Caco-2 (cell line): ENCODE results near the gene DPEP2. TPM values are rescaled to one million over a fixed set of nuclear protein-coding genes. Genes with fewer than 3 reads are reported as not detected.
A peak's percentile ranks its signal among the peaks of the same experiment; 100 is the strongest.

Experiments
- BruUV-seq: library from RNA; stranded (reverse); fragments of 400-500 nt; replicated peaks from 2 replicates; lab custom pipeline; 2021; lab: Mats Ljungman, UMichigan
- CTCF ChIA-PET: fragments of 300-600 bp; sonication (Branson Sonifier 250); formaldehyde crosslinking; loops from one replicate; lab custom pipeline; 2022; ENCODE audit warnings: antibody characterized with exemption; lab: Charles Lee
- POLR2A ChIA-PET: fragments of 300-600 bp; sonication (Branson Sonifier 250); formaldehyde crosslinking; loops from one replicate; lab custom pipeline; 2022; ENCODE audit warnings: antibody characterized with exemption; lab: Charles Lee
- DNase-seq, 2 experiments: peaks; one replicate each; pipeline versions ENCODE4 v3.0.0 to v3.0.0-alpha.2; 2020 to 2022
- H3K27me3 ChIP-seq: replicated peaks from 2 replicates; pipeline ENCODE4 v1.6.0; 2011; ENCODE audit warnings: low read length; ENCODE audit not compliant: control insufficient read depth, insufficient read depth
- H3K36me3 ChIP-seq: 2 replicates; pipeline ENCODE4 v1.5.1; 2011; ENCODE audit warnings: low read length; ENCODE audit not compliant: control insufficient read depth, insufficient read depth
- H3K4me1 ChIP-seq: fragments of 250-450 bp; sonication (Bioruptor Pico); 2 replicates; pipeline ENCODE4 v1.5.1; 2020; ENCODE audit warnings: mild to moderate bottlenecking
- H3K4me3 ChIP-seq: 2 replicates; pipeline ENCODE4 v1.5.1; 2011; ENCODE audit warnings: low read depth, mild to moderate bottlenecking, control low read depth, low read length
- H3K9me3 ChIP-seq: fragments of 250-450 bp; sonication (Bioruptor Pico); 2 replicates; pipeline ENCODE4 v1.5.1; 2020; ENCODE audit warnings: mild to moderate bottlenecking, moderate library complexity
- H3K27ac Mint-ChIP-seq: one replicate; pipeline ENCODE4 v1.8.0; 2022; ENCODE audit warnings: mixed read lengths; ENCODE audit not compliant: unreplicated experiment
- H3K27me3 Mint-ChIP-seq: one replicate; pipeline ENCODE4 v1.8.0; 2022; ENCODE audit warnings: mixed read lengths; ENCODE audit not compliant: insufficient read depth, unreplicated experiment
- H3K36me3 Mint-ChIP-seq: one replicate; pipeline ENCODE4 v1.8.0; 2022; ENCODE audit warnings: mild to moderate bottlenecking, mixed read lengths; ENCODE audit not compliant: insufficient read depth, unreplicated experiment
- H3K4me1 Mint-ChIP-seq: one replicate; pipeline ENCODE4 v1.8.0; 2022; ENCODE audit warnings: low read depth, mixed read lengths; ENCODE audit not compliant: unreplicated experiment
- H3K4me3 Mint-ChIP-seq: one replicate; pipeline ENCODE4 v1.8.0; 2022; ENCODE audit warnings: mild to moderate bottlenecking, moderate library complexity, mixed read lengths; ENCODE audit not compliant: unreplicated experiment
- H3K9me3 Mint-ChIP-seq: one replicate; pipeline ENCODE4 v1.8.0; 2022; ENCODE audit warnings: mixed read lengths; ENCODE audit not compliant: unreplicated experiment
- intact Hi-C: fragments of 100-400 bp; cut with micrococcal nuclease; formaldehyde crosslinking; loops from one replicate; pipeline ENCODE4 v1.10.0; 2022; ENCODE audit not compliant: unreplicated experiment
- total RNA-seq: library from RNA; stranded (reverse); gene quantifications from 2 replicates; pipeline ENCODE4 v1.2.3, GENCODE V29; 2022
- TF ChIP-seq, protein P1 (sequence below), 2 experiments: fragments of 200-600 bp in 1 of 2; IDR thresholded peaks; 1 replicate in 1 of 2; 2 replicates in 1 of 2; pipeline versions ENCODE4 v1.5.1 to v1.8.0; 2011 to 2022; ENCODE audit warnings: antibody characterized with exemption in 1 of 2, control low read depth in 1 of 2, inconsistent platforms in 1 of 2, low read depth in 1 of 2, low read length in 1 of 2, mild to moderate bottlenecking in 1 of 2, moderate library complexity in 1 of 2; ENCODE audit not compliant: insufficient read depth in 1 of 2, severe bottlenecking in 1 of 2, unreplicated experiment in 1 of 2

The DPEP2 gene
- total RNA-seq, 1 experiment from 2014 or later, result not detected

DNA sequence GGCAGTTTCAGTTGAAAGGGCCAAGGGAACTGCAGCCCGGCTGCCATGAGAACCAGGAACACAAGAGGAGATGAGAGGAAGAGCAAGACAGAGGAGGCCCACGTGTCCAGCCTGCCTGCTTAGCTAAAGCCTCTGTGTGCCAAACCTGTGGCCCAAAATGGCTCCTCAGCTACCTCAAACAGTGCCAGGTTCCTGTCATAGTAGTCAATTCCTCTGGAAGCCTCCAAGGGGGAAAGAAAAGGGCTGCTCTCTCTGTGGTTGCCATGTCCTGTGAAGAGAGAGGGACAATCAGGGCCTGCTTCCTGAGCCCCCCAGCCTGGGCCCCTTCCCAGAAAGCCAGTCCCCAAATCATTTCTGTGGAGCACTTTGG, 36.0 kb downstream of the DPEP2 start:
- Mint-ChIP-seq H3K9me3 (no peaks in the 10 kb centered on the region), H3K27me3 (no peaks in the 10 kb centered on the region), H3K27ac (peak overlapping the region; percentile 3), H3K4me3 (no peak overlapping the region), H3K36me3 (peaks cover 55% of the 10 kb centered on the region), H3K4me1 (peaks cover 27% of the 10 kb centered on the region)
- intact Hi-C loops, result no loop called here
- no peaks in the 10 kb centered on the region for H3K9me3 ChIP-seq
- CTCF ChIA-PET, result no interaction called here
- no peak overlapping the region for H3K4me3 ChIP-seq
- POLR2A ChIA-PET, result no interaction called here
- DNase-seq, result no peak
- H3K4me1 ChIP-seq, result peaks cover 22% of the 10 kb centered on the region
- BruUV-seq, result no TSS peak
- H3K27me3 ChIP-seq, result no peaks in the 10 kb centered on the region
- H3K36me3 ChIP-seq, result peaks cover 12% of the 10 kb centered on the region
- TF ChIP-seq, protein P1, sequence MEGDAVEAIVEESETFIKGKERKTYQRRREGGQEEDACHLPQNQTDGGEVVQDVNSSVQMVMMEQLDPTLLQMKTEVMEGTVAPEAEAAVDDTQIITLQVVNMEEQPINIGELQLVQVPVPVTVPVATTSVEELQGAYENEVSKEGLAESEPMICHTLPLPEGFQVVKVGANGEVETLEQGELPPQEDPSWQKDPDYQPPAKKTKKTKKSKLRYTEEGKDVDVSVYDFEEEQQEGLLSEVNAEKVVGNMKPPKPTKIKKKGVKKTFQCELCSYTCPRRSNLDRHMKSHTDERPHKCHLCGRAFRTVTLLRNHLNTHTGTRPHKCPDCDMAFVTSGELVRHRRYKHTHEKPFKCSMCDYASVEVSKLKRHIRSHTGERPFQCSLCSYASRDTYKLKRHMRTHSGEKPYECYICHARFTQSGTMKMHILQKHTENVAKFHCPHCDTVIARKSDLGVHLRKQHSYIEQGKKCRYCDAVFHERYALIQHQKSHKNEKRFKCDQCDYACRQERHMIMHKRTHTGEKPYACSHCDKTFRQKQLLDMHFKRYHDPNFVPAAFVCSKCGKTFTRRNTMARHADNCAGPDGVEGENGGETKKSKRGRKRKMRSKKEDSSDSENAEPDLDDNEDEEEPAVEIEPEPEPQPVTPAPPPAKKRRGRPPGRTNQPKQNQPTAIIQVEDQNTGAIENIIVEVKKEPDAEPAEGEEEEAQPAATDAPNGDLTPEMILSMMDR (IDR thresholded peaks at IDR 0.05; ENCODE audit: insufficient read depth in 1 of 2, low read depth in 1 of 2, low read length in 1 of 2, severe bottlenecking in 1 of 2, unreplicated experiment in 1 of 2), result no peak

DNA sequence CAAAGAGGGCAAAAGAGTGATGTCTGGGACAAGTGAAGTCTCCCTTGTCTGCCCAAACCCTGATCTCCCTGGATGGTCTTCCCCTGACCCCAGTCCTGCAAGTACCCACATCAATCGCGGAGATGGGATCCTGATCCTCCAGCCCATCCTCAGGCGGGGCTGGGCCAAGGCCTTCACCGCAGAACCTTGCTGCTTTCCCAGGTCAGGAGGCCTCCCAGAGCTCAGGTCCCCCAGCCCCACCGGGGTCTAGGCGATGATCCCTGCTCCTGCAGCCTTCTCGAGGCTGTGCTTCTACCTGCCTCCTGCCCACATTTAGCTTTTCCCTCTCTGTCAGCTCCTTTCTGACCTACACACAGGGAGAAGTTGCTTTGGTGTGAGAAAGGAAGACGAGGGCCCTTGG, 37.1 kb downstream of the DPEP2 start:
- no TSS peak for BruUV-seq
- no peaks in the 10 kb centered on the region for H3K9me3 ChIP-seq
- Mint-ChIP-seq H3K4me3 (no peak overlapping the region), H3K27me3 (no peaks in the 10 kb centered on the region), H3K4me1 (peaks cover 23% of the 10 kb centered on the region), H3K27ac (no peak overlapping the region), H3K36me3 (peaks cover 59% of the 10 kb centered on the region), H3K9me3 (no peaks in the 10 kb centered on the region)
- ChIA-PET CTCF (no interaction called here), POLR2A (no interaction called here)
- H3K27me3 ChIP-seq, result no peaks in the 10 kb centered on the region
- DNase-seq, result no peak
- TF ChIP-seq, protein P1 (IDR thresholded peaks at IDR 0.05; ENCODE audit: insufficient read depth in 1 of 2, low read depth in 1 of 2, low read length in 1 of 2, severe bottlenecking in 1 of 2, unreplicated experiment in 1 of 2), result no peak
- intact Hi-C loops, result no loop called here
- H3K4me1 ChIP-seq, result peaks cover 18% of the 10 kb centered on the region
- peaks cover 14% of the 10 kb centered on the region for H3K36me3 ChIP-seq
- no peak overlapping the region for H3K4me3 ChIP-seq

DNA sequence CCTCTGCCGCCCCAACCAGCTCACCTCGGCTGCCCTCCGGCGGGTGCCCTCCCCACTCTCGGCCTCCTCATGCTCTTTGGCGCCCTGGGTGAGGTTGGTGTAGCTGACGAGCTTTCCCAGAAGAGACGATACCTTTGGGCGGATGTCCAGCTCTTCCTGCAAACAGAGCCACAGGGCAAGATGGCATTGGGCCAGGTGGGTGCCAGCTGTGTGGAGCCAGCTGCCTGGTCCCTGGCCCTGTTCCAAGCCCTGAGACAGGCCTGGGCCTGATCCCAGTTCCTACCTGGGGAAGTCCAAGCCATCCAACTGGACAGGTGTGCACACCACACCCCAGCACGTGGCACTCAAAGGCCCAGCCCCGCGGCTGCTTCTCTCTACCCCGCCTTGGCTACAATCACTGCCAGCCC, 37.7 kb downstream of the DPEP2 start:
- no peak for DNase-seq
- Histone ChIP-seq H3K4me3 (no peak overlapping the region), H3K27me3 (no peaks in the 10 kb centered on the region), H3K9me3 (no peaks in the 10 kb centered on the region), H3K4me1 (peaks cover 12% of the 10 kb centered on the region), H3K36me3 (peaks cover 14% of the 10 kb centered on the region)
- H3K9me3 Mint-ChIP-seq, result no peaks in the 10 kb centered on the region
- POLR2A ChIA-PET, result no interaction called here
- intact Hi-C loops, result no loop called here
- CTCF ChIA-PET, result no interaction called here
- H3K4me1 Mint-ChIP-seq, result peaks cover 17% of the 10 kb centered on the region
- TF ChIP-seq, protein P1 (IDR thresholded peaks at IDR 0.05; ENCODE audit: insufficient read depth in 1 of 2, low read depth in 1 of 2, low read length in 1 of 2, severe bottlenecking in 1 of 2, unreplicated experiment in 1 of 2), result no peak
- no peaks in the 10 kb centered on the region for H3K27me3 Mint-ChIP-seq
- no TSS peak for BruUV-seq
- no peak overlapping the region for H3K27ac Mint-ChIP-seq
- H3K36me3 Mint-ChIP-seq, result peaks cover 61% of the 10 kb centered on the region
- H3K4me3 Mint-ChIP-seq, result no peak overlapping the region
